ENCODE data around the gene ULK3. TPM values are rescaled to one million over a fixed set of nuclear protein-coding genes. Genes with fewer than 3 reads are reported as not detected.

ULK3 gene
- total and polyA plus RNA-seq, 9 donors = 17.4 to 45.7 (median 25.9) TPM

GRCh38 chr15:74828835-74829234 lies 14.1 kb downstream of the ULK3 start:
- H3K36me3 ChIP-seq = no peaks in the 10 kb centered on the region
- 64 to 73% (median 70%) methylated on average over 6 of the region's 6 CpGs for WGBS, 3 donors
- no peaks in the 10 kb centered on the region for H3K9me3 ChIP-seq
- no peak overlapping the region for H3K27ac ChIP-seq
- TF ChIP-seq EP300 (IDR thresholded peaks at IDR 0.05) = no peak
- no peak overlapping the region for H3K4me3 ChIP-seq
- H3K27me3 ChIP-seq = no peaks in the 10 kb centered on the region
- H3K4me1 ChIP-seq (ENCODE audit: insufficient read depth) = peaks cover 3% of the 10 kb centered on the region
- intact Hi-C loops (cut with DNase I) = no loop called here
- no peak for DNase-seq

GRCh38 chr15:74827614-74828013 lies 15.3 kb downstream of the ULK3 start:
- whole genome bisulfite sequencing, 3 donors = 52 to 61% (median 57%) methylated on average over 5 of the region's 5 CpGs
- Histone ChIP-seq H3K27ac (no peak overlapping the region), H3K9me3 (no peaks in the 10 kb centered on the region), H3K4me1 (ENCODE audit: insufficient read depth) (peaks cover 3% of the 10 kb centered on the region), H3K27me3 (no peaks in the 10 kb centered on the region), H3K4me3 (no peak overlapping the region), H3K36me3 (no peaks in the 10 kb centered on the region)
- intact Hi-C loops (cut with DNase I) = no loop called here
- TF ChIP-seq POLR2A (IDR thresholded peaks at IDR 0.05) = no peak
- TF ChIP-seq CTCF (IDR thresholded peaks at IDR 0.05) = no peak
- TF ChIP-seq EP300 (IDR thresholded peaks at IDR 0.05) = no peak
- no peak for DNase-seq

GRCh38 chr15:74826921-74827320 lies 16.0 kb downstream of the ULK3 start:
- DNase-seq = no peak
- no peak for TF ChIP-seq POLR2A (IDR thresholded peaks at IDR 0.05)
- no peak for TF ChIP-seq CTCF (IDR thresholded peaks at IDR 0.05)
- no peak for TF ChIP-seq EP300 (IDR thresholded peaks at IDR 0.05)
- H3K4me3 ChIP-seq = no peak overlapping the region
- no peak overlapping the region for H3K27ac ChIP-seq
- WGBS, 3 donors = 12 to 14% (median 13%) methylated on average over 20 to 21 of the region's 21 CpGs
- H3K36me3 ChIP-seq = no peaks in the 10 kb centered on the region
- no peaks in the 10 kb centered on the region for H3K9me3 ChIP-seq
- H3K4me1 ChIP-seq (ENCODE audit: insufficient read depth) = peaks cover 3% of the 10 kb centered on the region
- intact Hi-C loops (cut with DNase I) = no loop called here
- H3K27me3 ChIP-seq = no peaks in the 10 kb centered on the region

- TF ChIP-seq POLR2A (IDR thresholded peaks at IDR 0.05) (no peak), CTCF (IDR thresholded peaks at IDR 0.05) (no peak), EP300 (IDR thresholded peaks at IDR 0.05) (no peak)
- no peaks in the 10 kb centered on the region for H3K27me3 ChIP-seq
- H3K4me1 ChIP-seq (ENCODE audit: insufficient read depth) = peaks cover 3% of the 10 kb centered on the region
- WGBS, 3 donors = 2 to 3% (median 2%) methylated on average over 19 to 39 of the region's 44 CpGs
- H3K4me3 ChIP-seq = no peak within 1 kb of the TSS
- no peaks in the 10 kb centered on the region for H3K36me3 ChIP-seq
- intact Hi-C loops (cut with DNase I) = no loop called here
- peak in 4 of 5 donors; percentile 45 to 79 (median 64) for DNase-seq
- H3K27ac ChIP-seq = no peak within 1 kb of the TSS
- no peaks in the 10 kb centered on the region for H3K9me3 ChIP-seq
Observed at GRCh38 chr15:74826364-74826819, 16.6 kb downstream of the ULK3 start, which contains the start of gene CPLX3. Gene CPLX3, plus strand, starts transcription at chr15:74826627. Its CDS starts 77 bp downstream, at chr15:74826704.

- Histone ChIP-seq H3K36me3 (no peaks in the 10 kb centered on the region), H3K4me3 (no peak overlapping the region), H3K9me3 (no peaks in the 10 kb centered on the region), H3K4me1 (ENCODE audit: insufficient read depth) (peaks cover 3% of the 10 kb centered on the region), H3K27me3 (no peaks in the 10 kb centered on the region), H3K27ac (no peak overlapping the region)
- 22 to 35% (median 34%) methylated on average over 10 of the region's 10 CpGs for WGBS, 3 donors
- TF ChIP-seq POLR2A (IDR thresholded peaks at IDR 0.05) (no peak), CTCF (IDR thresholded peaks at IDR 0.05) (no peak), EP300 (IDR thresholded peaks at IDR 0.05) (no peak)
- intact Hi-C loops (cut with DNase I) = no loop called here
- no peak for DNase-seq
Observed at GRCh38 chr15:74825866-74826265, 17.1 kb downstream of the ULK3 start.
